Thyroid gland (tissue), 4 donors: ENCODE measurements around the gene PSD.

Experiments used
- CTCF ChIP-seq, 6 experiments: fragments of 200-600 bp in 3 of 6; fragments of 450-650 bp in 3 of 6; sonication (generic) in 3 of 6; IDR thresholded peaks; one replicate each; pipeline ENCODE4 v1.5.1; 2016 to 2019; ENCODE audit warnings: antibody characterized with exemption in 6 of 6, mild to moderate bottlenecking in 2 of 6, inconsistent platforms in 1 of 6, moderate library complexity in 1 of 6
- POLR2A ChIP-seq, 2 donors: fragments of 450-650 bp; IDR thresholded peaks; one replicate each; pipeline ENCODE4 v1.6.1; 2017; ENCODE audit warnings: antibody characterized with exemption in 2 of 2, mild to moderate bottlenecking in 2 of 2, moderate library complexity in 1 of 2

- no peak for TF ChIP-seq CTCF (IDR thresholded peaks at IDR 0.05)
- TF ChIP-seq POLR2A (IDR thresholded peaks at IDR 0.05), result no peak
Observed at GRCh38 chr10:102402512-102402896, 16.1 kb downstream of the PSD start.
